ENCODE measurements around the gene AFAP1L2.
A peak's percentile ranks its signal among the peaks of the same experiment; 100 is the strongest.
"Not testable (repeated sequence)": the region's sequence is repeated elsewhere in the genome, so short reads cannot be mapped to it uniquely, and the experiment has no call there.

Gene AFAP1L2

DNA sequence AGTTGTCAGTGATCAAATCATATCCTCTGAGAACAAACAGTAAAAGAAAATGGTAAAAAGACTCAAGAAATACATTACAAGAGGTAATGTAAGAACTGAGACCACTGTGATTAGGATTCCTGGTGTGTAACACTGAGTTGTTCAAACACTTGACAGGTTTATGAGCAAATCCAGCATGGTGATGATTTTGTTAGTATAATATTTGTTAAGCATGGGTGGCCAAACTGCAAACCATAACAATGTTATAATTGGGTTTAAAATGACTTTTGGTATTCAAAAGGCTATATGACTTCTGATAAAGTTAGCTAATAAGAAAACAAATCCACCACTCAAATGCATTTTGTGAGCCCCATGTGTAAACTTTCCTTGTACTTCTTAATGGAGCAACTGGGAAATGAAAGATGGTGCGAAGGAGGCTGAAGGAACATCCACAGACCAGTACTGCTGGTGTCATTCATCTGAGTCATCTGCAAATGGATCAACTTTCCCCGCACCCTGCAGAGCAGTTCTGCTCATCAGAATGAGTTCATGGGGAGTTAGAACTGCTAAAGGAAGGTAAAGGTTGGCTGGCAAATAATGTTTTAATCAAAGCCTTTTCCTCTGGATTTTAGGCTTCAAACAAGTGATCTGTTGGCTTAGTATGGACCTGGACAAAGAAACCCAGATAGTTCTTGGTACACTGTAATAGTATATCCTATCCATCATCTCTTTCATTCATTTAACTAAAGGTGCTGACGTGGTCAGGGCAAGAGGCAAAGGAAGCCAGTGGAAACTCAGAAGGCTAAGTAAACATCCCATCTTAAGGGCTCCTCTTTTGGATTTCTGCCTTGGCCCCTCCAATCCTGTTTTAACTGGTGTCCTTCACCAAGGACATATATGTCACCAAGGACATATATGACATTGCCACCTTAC is 45.0 kb downstream of the AFAP1L2 start:
- no peak for DNase-seq (ENCODE audit: low spot score)

GRCh38 chr10:114357515-114357996 is 46.7 kb downstream of the AFAP1L2 start:
- no peak for DNase-seq (ENCODE audit: low spot score)

DNA sequence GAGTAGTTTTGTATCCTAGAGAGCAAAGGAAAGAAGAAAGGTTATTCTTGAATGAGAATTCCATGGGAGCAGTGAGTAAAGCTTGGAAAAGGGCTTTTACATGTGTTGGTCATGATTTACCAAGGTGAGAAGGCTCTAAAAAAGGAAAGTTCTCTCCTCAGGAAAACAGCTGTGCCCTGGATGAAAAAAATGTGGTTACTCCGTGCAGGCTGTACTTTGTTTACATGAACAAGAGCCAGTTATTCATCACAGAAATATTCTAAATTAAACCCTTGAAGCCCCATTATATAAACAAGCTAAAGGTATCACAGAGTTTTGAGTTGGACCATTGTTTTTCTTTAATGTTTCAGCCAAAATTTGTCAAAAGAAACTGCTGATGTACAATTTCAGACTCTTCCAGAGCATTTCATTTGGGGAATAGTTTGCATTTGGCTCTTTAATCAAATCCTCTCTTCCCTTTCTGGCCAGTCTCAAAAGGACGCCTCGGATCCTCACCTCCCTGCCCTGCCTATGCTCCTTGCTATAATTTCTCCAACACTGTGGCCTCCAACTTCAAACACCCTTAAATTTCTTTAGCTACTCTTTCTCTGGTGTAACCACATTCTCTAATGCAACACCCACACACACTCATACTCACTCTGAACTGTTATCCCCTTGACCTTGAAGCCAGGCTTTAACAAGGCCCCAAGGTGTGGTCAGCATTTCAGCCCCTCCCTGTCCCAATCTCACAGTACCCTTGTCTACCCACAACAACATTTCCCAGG is 47.4 kb downstream of the AFAP1L2 start:
- no peak for DNase-seq (ENCODE audit: low spot score)

DNA sequence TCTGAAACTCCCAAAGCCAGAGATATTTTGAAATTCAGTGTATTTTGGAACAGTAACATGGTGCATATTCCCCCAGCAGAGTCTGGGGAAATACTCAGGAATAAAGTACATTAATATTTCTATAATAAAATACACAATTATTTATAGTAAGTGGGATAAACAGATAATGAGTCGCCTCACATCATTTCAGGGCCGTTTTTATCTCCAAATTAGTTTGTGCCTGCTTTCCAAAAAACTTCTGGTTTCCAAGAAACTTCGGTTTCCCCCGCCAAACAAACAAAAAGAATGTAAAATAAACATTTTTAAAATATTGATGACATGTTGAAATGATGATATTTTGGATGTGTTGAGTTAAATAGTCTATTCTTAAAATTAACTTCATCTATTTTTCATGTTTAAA is 48.2 kb downstream of the AFAP1L2 start:
- DNase-seq (ENCODE audit: low spot score): no peak

- DNase-seq (ENCODE audit: low spot score): no peak
These were observed 50.9 kb downstream of the AFAP1L2 start for GRCh38 chr10:114353383-114353782.

GRCh38 chr10:114352653-114353298 is 51.5 kb downstream of the AFAP1L2 start:
- no peak for DNase-seq (ENCODE audit: low spot score)

DNA sequence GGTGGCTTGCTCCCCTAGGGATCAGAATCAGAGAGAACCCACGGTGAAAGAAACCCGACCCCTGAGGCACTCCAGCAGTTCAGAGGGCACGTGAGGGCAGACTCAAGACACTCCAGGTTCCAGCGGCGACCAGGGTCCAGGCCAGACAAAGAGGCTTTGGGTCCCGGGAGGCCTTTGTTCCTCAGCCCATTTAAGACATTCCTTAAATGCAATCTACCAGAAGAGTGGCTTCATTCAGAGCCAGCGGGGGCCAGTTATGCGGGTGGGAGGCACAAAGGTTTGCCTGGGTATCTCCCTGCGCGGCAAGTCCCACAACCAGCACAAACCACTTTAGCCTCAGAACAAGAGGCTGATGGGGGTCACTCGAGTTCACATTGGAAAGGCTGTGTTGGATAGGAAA is 53.6 kb downstream of the AFAP1L2 start:
- DNase-seq (ENCODE audit: low spot score): no peak

GRCh38 chr10:114349522-114350215 is 54.6 kb downstream of the AFAP1L2 start:
- DNase-seq (ENCODE audit: low spot score): no peak

DNA sequence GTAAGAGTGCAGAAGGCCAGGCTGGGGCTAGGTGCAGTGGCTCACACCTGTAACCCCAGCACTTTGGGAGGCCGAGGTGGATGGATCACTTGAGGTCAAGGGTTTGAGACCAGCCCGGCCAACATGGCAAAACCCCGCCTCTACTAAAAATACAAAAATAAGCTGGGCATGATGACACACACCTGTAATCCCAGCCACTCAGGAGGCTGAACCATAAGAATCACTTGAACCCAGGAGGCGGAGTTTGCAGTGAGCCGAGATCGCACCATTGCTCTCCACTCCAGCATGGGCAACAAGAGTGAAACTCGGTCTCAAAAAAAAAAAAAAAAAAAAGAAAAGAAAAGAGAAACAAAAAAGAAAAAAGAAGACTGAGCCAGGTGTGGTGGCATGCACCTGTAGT is 55.2 kb downstream of the AFAP1L2 start:
- not testable (repeated sequence) for DNase-seq (ENCODE audit: low spot score)

DNA sequence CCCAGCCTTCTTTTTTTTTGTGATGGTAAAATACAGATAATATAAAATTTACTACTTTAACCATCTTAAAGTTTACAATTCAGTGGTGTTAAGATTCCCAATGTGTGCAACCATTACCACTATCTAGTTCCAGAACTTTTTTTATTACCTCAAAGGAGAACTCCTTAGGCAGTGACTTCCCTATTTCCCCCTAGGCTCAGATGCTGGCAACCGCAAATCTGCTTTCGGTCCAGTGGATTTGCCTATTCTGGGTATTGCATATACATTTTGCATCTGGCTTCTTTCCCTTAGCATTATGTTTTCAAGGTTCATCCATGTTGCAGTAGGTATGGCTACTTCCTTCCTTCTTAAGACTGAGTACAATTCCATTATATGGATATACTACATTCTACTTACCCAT is 56.5 kb downstream of the AFAP1L2 start:
- no peak for DNase-seq (ENCODE audit: low spot score)

- DNase-seq (ENCODE audit: low spot score): no peak
These were observed 57.1 kb downstream of the AFAP1L2 start for GRCh38 chr10:114347241-114347640.

GRCh38 chr10:114346176-114347031 is 57.9 kb downstream of the AFAP1L2 start:
- DNase-seq (ENCODE audit: low spot score): no peak

DNA sequence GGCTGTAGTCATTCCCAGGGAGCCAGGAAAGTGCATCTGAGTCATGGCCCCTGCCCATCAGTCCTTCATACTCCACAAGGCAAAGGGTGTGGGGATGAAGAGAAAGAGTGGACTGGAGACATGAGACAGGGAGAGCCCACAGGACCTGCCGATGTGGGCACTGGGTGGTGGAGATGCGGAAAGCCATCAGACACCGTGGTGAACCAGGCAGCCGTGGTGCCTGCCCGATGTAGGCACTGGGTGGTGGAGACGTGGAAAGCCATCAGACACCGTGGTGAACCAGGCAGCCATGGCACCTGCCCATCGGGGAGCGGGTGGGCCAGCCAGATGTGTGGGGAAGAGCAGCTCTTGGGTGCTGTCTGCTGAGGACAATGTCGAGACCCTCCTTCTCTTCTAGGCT is 58.6 kb downstream of the AFAP1L2 start:
- no peak for DNase-seq (ENCODE audit: low spot score)

GRCh38 chr10:114343623-114344505 is 60.4 kb downstream of the AFAP1L2 start:
- DNase-seq (ENCODE audit: low spot score): no peak

DNA sequence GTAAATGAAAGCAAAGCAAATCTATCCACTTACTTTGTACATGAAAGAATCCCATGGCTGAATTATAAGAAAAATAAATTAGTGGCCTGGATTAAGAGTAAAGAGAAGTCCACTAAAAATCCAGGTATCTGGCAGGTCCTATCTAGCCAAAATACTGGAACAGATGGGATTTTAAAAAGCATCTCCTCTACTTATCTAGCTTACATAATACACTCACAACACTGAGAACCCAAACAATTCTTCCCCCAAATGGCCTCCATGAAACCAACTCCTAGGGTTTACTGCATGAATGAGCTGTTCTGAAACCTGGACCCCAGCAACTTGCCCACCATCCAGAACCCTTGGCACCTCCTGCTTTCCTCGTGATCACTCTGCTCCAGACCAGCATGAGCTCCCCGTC is 61.3 kb downstream of the AFAP1L2 start:
- DNase-seq (ENCODE audit: low spot score): peak; percentile 85

DNA sequence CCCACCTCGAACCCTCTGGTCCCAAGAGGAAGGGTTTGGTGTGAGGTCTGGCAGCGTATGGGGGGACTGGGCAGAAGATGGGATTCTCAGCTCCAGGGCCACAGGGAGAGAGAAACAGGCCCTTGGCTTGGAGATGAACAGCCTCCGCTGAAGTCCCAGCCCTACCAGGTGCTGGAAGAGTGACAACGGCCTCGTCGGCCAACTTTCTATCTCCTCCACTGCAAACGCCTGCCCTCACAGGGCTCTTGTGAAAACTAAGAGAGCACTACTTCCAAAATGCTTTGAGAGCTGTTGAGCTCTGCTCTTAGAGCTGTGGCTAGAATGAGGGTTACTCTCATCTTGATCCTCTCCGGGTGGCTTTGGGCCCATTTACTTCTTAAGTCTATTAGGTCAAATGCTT is 63.5 kb downstream of the AFAP1L2 start:
- peak; percentile 53 for DNase-seq (ENCODE audit: low spot score)

DNA sequence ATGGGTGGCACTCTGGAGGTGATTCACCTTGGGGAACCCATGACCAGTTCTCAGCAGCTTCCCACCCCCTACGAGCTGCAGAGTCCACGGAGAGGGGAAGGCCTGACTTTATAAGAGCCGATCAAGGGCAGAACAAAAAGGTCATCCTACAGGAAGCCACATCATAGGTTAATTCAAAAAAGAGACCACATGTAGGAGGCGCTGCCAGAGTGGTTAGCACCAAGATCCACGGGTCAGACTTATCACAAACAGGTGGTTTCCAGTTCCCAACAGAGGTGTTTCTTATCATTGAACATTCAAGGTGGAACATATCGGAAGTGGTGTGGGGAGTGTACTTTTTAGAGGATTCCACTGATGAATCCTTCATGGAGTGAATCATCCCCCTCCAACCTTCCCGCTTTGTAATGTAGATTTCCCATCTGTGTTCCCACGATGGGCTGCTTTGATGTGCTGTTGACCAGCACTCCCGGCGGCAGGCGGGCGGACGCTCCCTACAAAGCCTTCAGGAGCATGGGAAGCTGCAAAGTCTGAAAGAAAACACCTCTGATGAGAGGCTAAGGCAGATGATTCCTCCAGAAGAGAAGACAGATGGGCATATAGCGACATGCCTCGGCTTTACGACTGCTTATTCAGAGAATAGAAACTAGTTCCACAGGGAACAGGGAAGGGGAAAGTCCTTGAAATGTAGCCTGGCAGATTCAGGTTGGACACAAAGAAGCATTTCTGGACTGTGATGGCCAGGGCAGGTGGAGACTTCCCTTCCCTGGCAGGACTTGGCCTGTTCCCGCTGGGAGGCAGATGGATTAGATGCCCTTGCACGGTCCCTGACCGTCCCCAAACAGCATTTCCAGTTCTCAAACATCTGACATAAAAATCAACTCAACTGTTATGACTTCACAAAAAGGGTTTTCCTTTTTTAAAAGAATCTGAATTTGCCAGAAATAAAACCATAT is 66.5 kb downstream of the AFAP1L2 start:
- DNase-seq (ENCODE audit: low spot score): peak; percentile 96

- DNase-seq (ENCODE audit: low spot score): no peak
These were observed 67.3 kb downstream of the AFAP1L2 start for GRCh38 chr10:114336823-114337509.

All from cerebellar cortex (tissue), 1 donor.